Naive thymus-derived CD4-positive, alpha-beta T cell (primary cell): ENCODE data around the gene WASHC2A. TPM values are rescaled to one million over a fixed set of nuclear protein-coding genes. Genes with fewer than 3 reads are reported as not detected.
A peak's percentile ranks its signal among the peaks of the same experiment; 100 is the strongest.
"Not testable (repeated sequence)": the region's sequence is repeated elsewhere in the genome, so short reads cannot be mapped to it uniquely, and the experiment has no call there.

Experiments used
- ATAC-seq: fragments of 150-1000 bp; cut with Tn5 transposase; 2 replicates; pipeline ENCODE4 v1.10.0; 2021; ENCODE audit warnings: mild to moderate bottlenecking, moderate library complexity
- CTCF ChIA-PET: fragments of 350-600 bp; sonication (Branson Sonifier 250); formaldehyde crosslinking; loops from one replicate; lab custom pipeline; 2021; ENCODE audit warnings: antibody characterized with exemption; lab: Charles Lee
- POLR2A ChIA-PET: fragments of 350-600 bp; sonication (Branson Sonifier 250); formaldehyde crosslinking; loops from one replicate; lab custom pipeline; 2021; ENCODE audit warnings: antibody characterized with exemption, inconsistent platforms; lab: Charles Lee
- DNase-seq, 9 donors: peaks; one replicate each; pipeline versions ENCODE4 v3.0.0 to v3.0.0-alpha.2; 2020 to 2022; ENCODE audit warnings: mixed read lengths in 1 of 9
- H3K27ac ChIP-seq: one replicate; pipeline ENCODE4 v1.7.0; 2013; ENCODE audit warnings: mild to moderate bottlenecking, low read depth, low read length, moderate library complexity
- H3K27me3 ChIP-seq, 2 donors: one replicate each; pipeline ENCODE4 v1.7.0; 2013; ENCODE audit warnings: low read length in 2 of 2, mild to moderate bottlenecking in 2 of 2, moderate library complexity in 2 of 2; ENCODE audit not compliant: control insufficient read depth in 2 of 2, insufficient read depth in 2 of 2
- H3K36me3 ChIP-seq, 3 experiments: 1 replicate in 2 of 3; 2 replicates in 1 of 3; pipeline ENCODE4 v1.7.0; 2013; ENCODE audit warnings: low read length in 3 of 3, mild to moderate bottlenecking in 3 of 3, moderate library complexity in 1 of 3; ENCODE audit not compliant: insufficient read depth in 3 of 3, control insufficient read depth in 2 of 3
- H3K4me1 ChIP-seq, 2 donors: one replicate each; pipeline ENCODE4 v1.7.0; 2013; ENCODE audit warnings: low read length in 2 of 2, mild to moderate bottlenecking in 2 of 2, moderate library complexity in 1 of 2; ENCODE audit not compliant: control insufficient read depth in 2 of 2, insufficient read depth in 2 of 2
- H3K4me3 ChIP-seq: 2 replicates; pipeline ENCODE4 v1.7.0; 2013; ENCODE audit warnings: mild to moderate bottlenecking, low read length
- H3K9me3 ChIP-seq, 3 experiments: 1 replicate in 2 of 3; 2 replicates in 1 of 3; pipeline ENCODE4 v1.7.0; 2013; ENCODE audit warnings: low read length in 3 of 3; ENCODE audit not compliant: control insufficient read depth in 2 of 3
- H3K27ac Mint-ChIP-seq, 9 donors: one replicate each; pipeline ENCODE4 v1.8.0; 2020 to 2022; ENCODE audit warnings: mixed read lengths in 9 of 9, mild to moderate bottlenecking in 8 of 9, moderate library complexity in 5 of 9, inconsistent platforms in 2 of 9
- H3K27me3 Mint-ChIP-seq, 5 donors: one replicate each; pipeline ENCODE4 v1.8.0; 2021 to 2022; ENCODE audit warnings: mixed read lengths in 5 of 5, mild to moderate bottlenecking in 1 of 5
- H3K36me3 Mint-ChIP-seq, 5 donors: one replicate each; pipeline ENCODE4 v1.8.0; 2020 to 2022; ENCODE audit warnings: mixed read lengths in 5 of 5, mild to moderate bottlenecking in 3 of 5, inconsistent platforms in 1 of 5
- H3K4me1 Mint-ChIP-seq, 7 donors: one replicate each; pipeline ENCODE4 v1.8.0; 2020 to 2022; ENCODE audit warnings: mixed read lengths in 7 of 7, mild to moderate bottlenecking in 3 of 7, inconsistent platforms in 1 of 7
- H3K4me3 Mint-ChIP-seq, 10 donors: one replicate each; pipeline ENCODE4 v1.8.0; 2020 to 2022; ENCODE audit warnings: mild to moderate bottlenecking in 10 of 10, mixed read lengths in 10 of 10, moderate library complexity in 6 of 10, inconsistent platforms in 2 of 10
- H3K9me3 Mint-ChIP-seq, 11 donors: one replicate each; pipeline ENCODE4 v1.8.0; 2020 to 2022; ENCODE audit warnings: mixed read lengths in 11 of 11, mild to moderate bottlenecking in 4 of 11, inconsistent platforms in 1 of 11, moderate library complexity in 1 of 11
- intact Hi-C, 2 donors: fragments of 100-400 bp; cut with micrococcal nuclease; formaldehyde crosslinking; loops; one replicate each; pipeline ENCODE4 v1.15.1; 2023
- polyA plus RNA-seq, 2 donors: library from polyadenylated mRNA; unstranded; fragments of 300-500 nt; fragmentation: Illumina TruSeq; gene quantifications; one replicate each; pipeline ENCODE4 v1.2.3, GENCODE V29; 2021
- total RNA-seq, 6 experiments: library from RNA in 5 of 6; stranded (reverse) in 5 of 6; gene quantifications; 1 replicate in 5 of 6; 2 replicates in 1 of 6; pipeline ENCODE4 v1.2.3 and lab custom pipeline; 2021 to 2026

Gene WASHC2A
- total and polyA plus RNA-seq, 7 experiments from 2014 or later = 21.0 to 74.5 (median 52.7) TPM

GRCh38 chr10:50108999-50109698 lies 41.4 kb downstream of the WASHC2A start:
- H3K4me1 Mint-ChIP-seq, H3K27ac ChIP-seq, POLR2A ChIA-PET, H3K27me3 Mint-ChIP-seq, H3K9me3 ChIP-seq, intact Hi-C loops, H3K27ac Mint-ChIP-seq, H3K36me3 ChIP-seq, H3K4me3 ChIP-seq, H3K9me3 Mint-ChIP-seq, CTCF ChIA-PET, H3K4me3 Mint-ChIP-seq, H3K4me1 ChIP-seq, H3K27me3 ChIP-seq, ATAC-seq, DNase-seq: not testable (repeated sequence)
- peaks cover 0 to 22% (median 13%) of the 10 kb centered on the region in 5 donors for H3K36me3 Mint-ChIP-seq

GRCh38 chr10:50112419-50113112 lies 44.8 kb downstream of the WASHC2A start:
- peaks cover 0 to 20% (median 15%) of the 10 kb centered on the region in 5 donors for H3K36me3 Mint-ChIP-seq
- H3K9me3 Mint-ChIP-seq, H3K36me3 ChIP-seq, H3K27me3 ChIP-seq, H3K4me1 ChIP-seq, POLR2A ChIA-PET, H3K9me3 ChIP-seq, H3K27ac Mint-ChIP-seq, intact Hi-C loops, ATAC-seq, CTCF ChIA-PET, H3K27ac ChIP-seq, DNase-seq, H3K4me1 Mint-ChIP-seq, H3K27me3 Mint-ChIP-seq, H3K4me3 Mint-ChIP-seq, H3K4me3 ChIP-seq: not testable (repeated sequence)

GRCh38 chr10:50126765-50127164 lies 59.0 kb downstream of the WASHC2A start:
- peaks cover 10 to 30% (median 12%) of the 10 kb centered on the region in 5 donors for H3K36me3 Mint-ChIP-seq

GRCh38 chr10:50127770-50128292 lies 60.1 kb downstream of the WASHC2A start:
- POLR2A ChIA-PET, H3K27ac Mint-ChIP-seq, H3K4me3 Mint-ChIP-seq, H3K27me3 ChIP-seq, DNase-seq, H3K4me1 ChIP-seq, ATAC-seq, H3K27ac ChIP-seq, H3K9me3 Mint-ChIP-seq, intact Hi-C loops, CTCF ChIA-PET, H3K9me3 ChIP-seq, H3K4me3 ChIP-seq, H3K27me3 Mint-ChIP-seq, H3K4me1 Mint-ChIP-seq, H3K36me3 ChIP-seq: not testable (repeated sequence)
- H3K36me3 Mint-ChIP-seq = peaks cover 11 to 38% (median 14%) of the 10 kb centered on the region in 5 donors

More at GRCh38 chr10:50126765-50127164, 59.0 kb downstream of the WASHC2A start:
- H3K27me3 ChIP-seq, CTCF ChIA-PET, H3K4me3 ChIP-seq, H3K9me3 ChIP-seq, H3K4me1 ChIP-seq, POLR2A ChIA-PET, H3K27ac Mint-ChIP-seq, H3K9me3 Mint-ChIP-seq, H3K27ac ChIP-seq, DNase-seq, H3K27me3 Mint-ChIP-seq, H3K4me3 Mint-ChIP-seq, ATAC-seq, H3K36me3 ChIP-seq, H3K4me1 Mint-ChIP-seq, intact Hi-C loops: not testable (repeated sequence)

DNA sequence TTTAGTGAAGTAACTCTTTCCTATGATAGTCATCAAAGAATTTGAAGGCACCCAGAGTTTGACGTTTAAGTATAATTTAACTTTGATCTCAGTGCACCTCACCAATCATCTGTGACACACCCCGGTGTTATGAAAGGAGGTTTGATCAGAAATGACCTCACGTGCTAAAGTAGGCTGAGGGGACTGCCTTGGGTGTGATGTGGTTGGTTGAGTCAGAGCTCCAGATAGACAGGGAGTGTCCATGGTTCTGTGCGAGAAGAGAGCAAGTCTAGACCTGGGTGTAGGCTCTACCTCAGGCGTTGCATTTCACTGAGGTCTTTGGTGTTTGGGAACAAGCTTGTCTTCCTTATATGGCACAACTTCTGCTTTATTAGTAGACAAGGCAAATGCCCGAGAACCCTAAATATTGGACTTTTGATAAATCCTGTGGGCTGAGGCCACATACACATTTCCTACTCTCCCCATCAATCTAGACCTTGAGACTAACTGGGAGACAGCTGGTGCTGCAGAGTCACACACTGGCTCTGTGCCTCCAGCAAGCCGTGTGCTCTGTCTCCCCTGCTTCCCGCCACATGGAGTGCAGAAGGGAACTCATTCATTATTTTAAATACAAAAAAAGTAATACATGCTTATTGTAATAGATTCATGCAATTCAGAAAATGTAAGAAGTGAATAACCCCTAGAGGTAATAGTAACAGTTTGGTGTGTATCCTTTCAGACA lies 63.7 kb downstream of the WASHC2A start:
- H3K27me3 ChIP-seq, DNase-seq, H3K36me3 ChIP-seq, POLR2A ChIA-PET, H3K4me1 ChIP-seq, H3K9me3 ChIP-seq, H3K4me3 ChIP-seq, H3K4me1 Mint-ChIP-seq, ATAC-seq, H3K27ac Mint-ChIP-seq, H3K9me3 Mint-ChIP-seq, H3K27me3 Mint-ChIP-seq, H3K27ac ChIP-seq, CTCF ChIA-PET, H3K4me3 Mint-ChIP-seq, intact Hi-C loops: not testable (repeated sequence)
- H3K36me3 Mint-ChIP-seq = peaks cover 11 to 60% (median 30%) of the 10 kb centered on the region in 5 donors

GRCh38 chr10:50132322-50132721 lies 64.6 kb downstream of the WASHC2A start:
- H3K27ac ChIP-seq, POLR2A ChIA-PET, H3K27me3 ChIP-seq, H3K4me1 ChIP-seq, H3K4me3 Mint-ChIP-seq, intact Hi-C loops, ATAC-seq, H3K4me1 Mint-ChIP-seq, H3K36me3 ChIP-seq, H3K9me3 ChIP-seq, H3K27me3 Mint-ChIP-seq, H3K4me3 ChIP-seq, DNase-seq, CTCF ChIA-PET, H3K9me3 Mint-ChIP-seq: not testable (repeated sequence)
- H3K36me3 Mint-ChIP-seq = peaks cover 10 to 65% (median 32%) of the 10 kb centered on the region in 5 donors
- peak overlapping the region in 1 of 9 donors; percentile 28 for H3K27ac Mint-ChIP-seq
